ACC112 (cell line): ENCODE measurements around the gene KPTN.
"Not testable (repeated sequence)": the region's sequence is repeated elsewhere in the genome, so short reads cannot be mapped to it uniquely, and the experiment has no call there.

ENCODE experiments used
- H2AFZ ChIP-seq: fragments of 200-600 bp; sonication (generic); one replicate; pipeline ENCODE4 v1.6.0; 2017; ENCODE audit warnings: antibody characterized with exemption, low read length; ENCODE audit not compliant: unreplicated experiment
- H3K27ac ChIP-seq: fragments of 200-600 bp; sonication (generic); 2 replicates; pipeline ENCODE4 v1.5.1; 2014; ENCODE audit warnings: low read depth, mild to moderate bottlenecking, antibody characterized with exemption, low read length, moderate library complexity
- H3K27me3 ChIP-seq: fragments of 200-600 bp; sonication (generic); 2 replicates; pipeline ENCODE4 v1.6.1; 2014; ENCODE audit warnings: mild to moderate bottlenecking, antibody characterized with exemption, low read length, moderate library complexity, mixed read lengths; ENCODE audit not compliant: insufficient read depth
- H3K36me3 ChIP-seq: fragments of 200-600 bp; sonication (generic); 2 replicates; pipeline ENCODE4 v1.6.1; 2016; ENCODE audit warnings: mild to moderate bottlenecking, antibody characterized with exemption, low read length, moderate library complexity, mixed read lengths; ENCODE audit not compliant: insufficient read depth
- H3K4me1 ChIP-seq: fragments of 200-600 bp; sonication (generic); one replicate; pipeline ENCODE4 v1.6.1; 2016; ENCODE audit warnings: low read length, mixed read lengths; ENCODE audit not compliant: insufficient read depth, unreplicated experiment, control insufficient read depth
- H3K4me3 ChIP-seq: fragments of 200-600 bp; sonication (generic); 2 replicates; pipeline ENCODE4 v1.5.1; 2014; ENCODE audit warnings: mild to moderate bottlenecking, low read depth, low read length
- H3K79me2 ChIP-seq: fragments of 200-600 bp; sonication (generic); one replicate; pipeline ENCODE4 v1.6.0; 2016; ENCODE audit warnings: low read length; ENCODE audit not compliant: control insufficient read depth, unreplicated experiment, insufficient read depth

KPTN gene

DNA sequence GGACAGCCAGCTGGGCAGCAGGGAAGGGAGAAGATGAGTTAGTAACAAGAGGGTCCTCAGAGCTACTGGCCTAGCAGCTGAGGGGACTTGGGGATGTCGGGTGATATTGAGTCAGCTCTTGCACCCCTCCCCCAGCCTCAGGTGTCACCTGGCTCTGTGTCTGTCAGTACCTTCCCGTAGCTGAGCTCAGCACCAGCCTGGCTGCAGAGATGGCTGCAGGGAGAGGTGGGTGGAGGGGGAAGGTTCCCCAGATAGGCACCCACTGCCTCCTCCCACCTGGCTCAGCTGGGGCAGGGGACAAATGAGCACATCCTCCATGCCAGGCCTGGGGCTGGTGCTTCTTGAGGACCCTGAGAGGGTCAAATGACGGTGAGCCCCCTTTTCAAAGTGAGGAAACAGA, 6.8 kb upstream of the KPTN start:
- Histone ChIP-seq H3K27me3 (no peaks in the 10 kb centered on the region), H3K4me3 (no peak overlapping the region), H3K79me2 (no peaks in the 10 kb centered on the region), H2AFZ (no peak overlapping the region), H3K36me3 (no peaks in the 10 kb centered on the region), H3K4me1 (no peaks in the 10 kb centered on the region), H3K27ac (no peak overlapping the region)

DNA sequence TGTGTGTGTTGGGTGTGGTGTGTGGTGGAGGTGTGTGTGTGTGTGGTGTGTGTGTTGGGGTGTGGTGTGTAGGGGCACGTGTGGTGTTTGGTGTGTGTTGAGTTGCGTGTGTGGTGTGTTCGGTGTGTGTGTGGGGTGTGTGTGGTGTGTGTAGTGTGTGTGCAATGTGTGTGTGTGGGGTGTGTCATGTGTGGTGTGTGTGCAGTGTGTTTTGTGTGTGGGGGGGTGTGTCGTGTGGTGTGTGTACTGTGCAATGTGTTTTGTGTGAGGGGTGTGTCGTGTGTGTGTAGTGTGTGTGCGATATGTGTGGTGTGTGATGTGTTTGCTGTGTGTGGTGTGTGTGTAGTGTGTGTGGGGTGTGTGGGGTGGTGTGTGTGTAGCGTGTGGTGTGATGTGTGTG, 6.0 kb upstream of the KPTN start:
- H3K27me3 ChIP-seq, result no peaks in the 10 kb centered on the region
- H3K36me3 ChIP-seq, result no peaks in the 10 kb centered on the region
- no peak overlapping the region for H3K4me3 ChIP-seq
- no peaks in the 10 kb centered on the region for H3K79me2 ChIP-seq
- H2AFZ ChIP-seq, result no peak overlapping the region
- H3K27ac ChIP-seq, result no peak overlapping the region
- no peaks in the 10 kb centered on the region for H3K4me1 ChIP-seq

DNA sequence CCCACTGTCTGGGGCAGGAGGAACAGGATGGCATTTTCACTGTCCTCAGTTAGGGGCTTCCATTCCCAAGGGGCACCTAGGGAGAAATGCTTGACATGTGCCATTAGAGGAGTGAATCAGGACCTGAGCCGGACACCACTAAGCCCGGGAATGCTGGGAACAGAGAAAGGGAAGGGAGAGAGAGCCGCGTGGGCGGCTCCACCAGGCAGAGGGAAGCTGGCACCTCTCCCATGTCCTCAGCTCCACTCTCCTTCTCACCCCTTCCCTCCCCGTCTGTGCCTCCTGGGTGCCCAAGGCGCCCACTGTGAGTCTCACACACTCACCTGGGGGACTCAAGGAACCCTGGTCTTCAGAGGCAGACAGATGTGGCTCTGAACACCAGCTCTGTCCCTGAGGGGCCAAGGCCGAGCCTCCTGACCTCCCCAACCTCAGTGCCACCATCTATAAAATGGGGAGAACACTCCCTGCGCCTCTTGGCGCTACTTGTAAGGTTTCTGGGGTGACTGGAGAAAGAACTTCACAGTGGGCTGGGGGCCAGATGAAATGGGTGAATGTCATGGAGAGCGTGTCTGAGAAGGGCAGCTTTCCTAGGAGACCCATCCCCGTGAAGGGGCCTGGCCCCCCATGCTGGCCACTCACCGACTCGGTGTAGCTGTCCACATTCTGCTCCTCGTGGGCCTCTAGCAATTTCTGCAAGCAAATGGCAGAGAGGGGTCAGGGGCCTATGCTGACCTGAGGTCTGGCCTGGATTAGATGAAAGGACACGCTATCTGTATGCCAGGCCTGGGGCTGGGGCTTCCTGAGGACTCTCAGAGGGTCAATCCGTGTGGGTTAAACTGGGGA, 5.3 kb upstream of the KPTN start:
- no peaks in the 10 kb centered on the region for H3K4me1 ChIP-seq
- no peaks in the 10 kb centered on the region for H3K27me3 ChIP-seq
- H3K36me3 ChIP-seq, result no peaks in the 10 kb centered on the region
- no peak overlapping the region for H3K4me3 ChIP-seq
- H3K27ac ChIP-seq, result no peak overlapping the region
- H3K79me2 ChIP-seq, result no peaks in the 10 kb centered on the region
- no peak overlapping the region for H2AFZ ChIP-seq

GRCh38 chr19:47487551-47488515, 3.8 kb upstream of the KPTN start:
- no peak overlapping the region for H3K27ac ChIP-seq
- H2AFZ ChIP-seq, result no peak overlapping the region
- no peaks in the 10 kb centered on the region for H3K79me2 ChIP-seq
- no peaks in the 10 kb centered on the region for H3K36me3 ChIP-seq
- no peaks in the 10 kb centered on the region for H3K27me3 ChIP-seq
- H3K4me3 ChIP-seq, result no peak overlapping the region
- no peaks in the 10 kb centered on the region for H3K4me1 ChIP-seq

- H3K79me2 ChIP-seq, result no peaks in the 10 kb centered on the region
- no peaks in the 10 kb centered on the region for H3K27me3 ChIP-seq
- no peak overlapping the region for H3K27ac ChIP-seq
- no peak overlapping the region for H2AFZ ChIP-seq
- H3K4me1 ChIP-seq, result no peaks in the 10 kb centered on the region
- no peak overlapping the region for H3K4me3 ChIP-seq
- no peaks in the 10 kb centered on the region for H3K36me3 ChIP-seq
Observed at GRCh38 chr19:47486900-47487299, 2.9 kb upstream of the KPTN start.

GRCh38 chr19:47486220-47486619, 2.2 kb upstream of the KPTN start:
- not testable (repeated sequence) for H3K27me3 ChIP-seq, H2AFZ ChIP-seq, H3K79me2 ChIP-seq, H3K4me3 ChIP-seq, H3K27ac ChIP-seq, H3K4me1 ChIP-seq, H3K36me3 ChIP-seq

- no peak overlapping the region for H3K4me3 ChIP-seq
- H3K4me1 ChIP-seq, result no peaks in the 10 kb centered on the region
- no peak overlapping the region for H3K27ac ChIP-seq
- no peaks in the 10 kb centered on the region for H3K36me3 ChIP-seq
- H3K27me3 ChIP-seq, result no peaks in the 10 kb centered on the region
- H2AFZ ChIP-seq, result no peak overlapping the region
- no peaks in the 10 kb centered on the region for H3K79me2 ChIP-seq
Observed at GRCh38 chr19:47485210-47485609, 1.2 kb upstream of the KPTN start.

- no peaks in the 10 kb centered on the region for H3K36me3 ChIP-seq
- H2AFZ ChIP-seq, result no peak overlapping the region
- no peaks in the 10 kb centered on the region for H3K27me3 ChIP-seq
- H3K79me2 ChIP-seq, result no peaks in the 10 kb centered on the region
- no peak overlapping the region for H3K27ac ChIP-seq
- no peaks in the 10 kb centered on the region for H3K4me1 ChIP-seq
- peak overlapping the region; percentile 76 for H3K4me3 ChIP-seq
Observed at GRCh38 chr19:47483200-47483599, 819 bp downstream of the KPTN start.

- Histone ChIP-seq H3K4me3 (no peak overlapping the region), H2AFZ (no peak overlapping the region), H3K4me1 (no peaks in the 10 kb centered on the region), H3K36me3 (no peaks in the 10 kb centered on the region), H3K27me3 (no peaks in the 10 kb centered on the region), H3K27ac (no peak overlapping the region), H3K79me2 (no peaks in the 10 kb centered on the region)
Observed at GRCh38 chr19:47481460-47482052, 2.5 kb downstream of the KPTN start.

GRCh38 chr19:47480658-47481057, 3.4 kb downstream of the KPTN start:
- H2AFZ ChIP-seq, result no peak overlapping the region
- H3K36me3 ChIP-seq, result no peaks in the 10 kb centered on the region
- H3K4me1 ChIP-seq, result no peaks in the 10 kb centered on the region
- no peak overlapping the region for H3K27ac ChIP-seq
- no peak overlapping the region for H3K4me3 ChIP-seq
- no peaks in the 10 kb centered on the region for H3K79me2 ChIP-seq
- H3K27me3 ChIP-seq, result no peaks in the 10 kb centered on the region
